ENCODE results near the gene MTARC2.

The MTARC2 gene

GRCh38 chr1:220827445-220828178, 79.5 kb downstream of the MTARC2 start:
- Histone ChIP-seq H3K36me3 (replicated peaks; ENCODE audit: low read depth, low read length) (no peaks in the 10 kb centered on the region), H3K4me3 (ENCODE audit: low read length) (no peak overlapping the region), H2AFZ (ENCODE audit: low read depth, low read length) (no peak overlapping the region), H3K9me3 (ENCODE audit: insufficient read depth, low read length) (no peaks in the 10 kb centered on the region), H3K27me3 (ENCODE audit: low read depth, low read length) (0 out of 2 replicates have a peak, but pooled peaks cover 14% of the 10 kb centered on the region), H3K4me1 (ENCODE audit: low read length) (no peaks in the 10 kb centered on the region), H3K79me2 (ENCODE audit: low read length) (no peaks in the 10 kb centered on the region), H3K9ac (ENCODE audit: low read length) (no peak overlapping the region), H4K20me1 (ENCODE audit: insufficient read depth, low read length) (no peaks in the 10 kb centered on the region), H3K27ac (ENCODE audit: low read length) (no peak overlapping the region), H3K4me2 (ENCODE audit: low read length) (no peak overlapping the region)
- TF ChIP-seq CTCF (IDR thresholded peaks at IDR 0.05; ENCODE audit: low read depth, low read length) (no peak), EZH2phosphoT487 (IDR thresholded peaks at IDR 0.05; ENCODE audit: low read depth) (no peak)

GRCh38 chr1:220828179-220828490, 80.0 kb downstream of the MTARC2 start:
- Histone ChIP-seq H3K9me3 (ENCODE audit: insufficient read depth, low read length) (no peaks in the 10 kb centered on the region), H3K27me3 (ENCODE audit: low read depth, low read length) (0 out of 2 replicates have a peak, but pooled peaks cover 14% of the 10 kb centered on the region), H4K20me1 (ENCODE audit: insufficient read depth, low read length) (no peaks in the 10 kb centered on the region), H2AFZ (ENCODE audit: low read depth, low read length) (no peak overlapping the region), H3K9ac (ENCODE audit: low read length) (no peak overlapping the region), H3K4me3 (ENCODE audit: low read length) (no peak overlapping the region), H3K27ac (ENCODE audit: low read length) (no peak overlapping the region), H3K79me2 (ENCODE audit: low read length) (no peaks in the 10 kb centered on the region), H3K4me1 (ENCODE audit: low read length) (no peaks in the 10 kb centered on the region), H3K36me3 (replicated peaks; ENCODE audit: low read depth, low read length) (no peaks in the 10 kb centered on the region), H3K4me2 (ENCODE audit: low read length) (no peak overlapping the region)
- TF ChIP-seq EZH2phosphoT487 (IDR thresholded peaks at IDR 0.05; ENCODE audit: low read depth) (no peak), CTCF (IDR thresholded peaks at IDR 0.05; ENCODE audit: low read depth, low read length) (no peak)

- H3K27ac ChIP-seq (ENCODE audit: low read length) = no peak overlapping the region
- no peaks in the 10 kb centered on the region for H3K4me1 ChIP-seq (ENCODE audit: low read length)
- no peak overlapping the region for H3K4me2 ChIP-seq (ENCODE audit: low read length)
- no peaks in the 10 kb centered on the region for H3K9me3 ChIP-seq (ENCODE audit: insufficient read depth, low read length)
- no peaks in the 10 kb centered on the region for H4K20me1 ChIP-seq (ENCODE audit: insufficient read depth, low read length)
- no peak overlapping the region for H3K9ac ChIP-seq (ENCODE audit: low read length)
- 0 out of 2 replicates have a peak, but pooled peaks cover 9% of the 10 kb centered on the region for H3K27me3 ChIP-seq (ENCODE audit: low read depth, low read length)
- H3K4me3 ChIP-seq (ENCODE audit: low read length) = no peak overlapping the region
- H2AFZ ChIP-seq (ENCODE audit: low read depth, low read length) = no peak overlapping the region
- no peak for TF ChIP-seq CTCF (IDR thresholded peaks at IDR 0.05; ENCODE audit: low read depth, low read length)
- TF ChIP-seq EZH2phosphoT487 (IDR thresholded peaks at IDR 0.05; ENCODE audit: low read depth) = no peak
- no peaks in the 10 kb centered on the region for H3K79me2 ChIP-seq (ENCODE audit: low read length)
- H3K36me3 ChIP-seq (replicated peaks; ENCODE audit: low read depth, low read length) = no peaks in the 10 kb centered on the region
Measured at GRCh38 chr1:220828950-220829586, 80.9 kb downstream of the MTARC2 start.

GRCh38 chr1:220833436-220833835, 85.3 kb downstream of the MTARC2 start:
- Histone ChIP-seq H3K36me3 (replicated peaks; ENCODE audit: low read depth, low read length) (no peaks in the 10 kb centered on the region), H4K20me1 (ENCODE audit: insufficient read depth, low read length) (no peaks in the 10 kb centered on the region), H3K9me3 (ENCODE audit: insufficient read depth, low read length) (no peaks in the 10 kb centered on the region), H3K27me3 (ENCODE audit: low read depth, low read length) (no peaks in the 10 kb centered on the region), H3K4me2 (ENCODE audit: low read length) (no peak overlapping the region), H3K4me1 (ENCODE audit: low read length) (no peaks in the 10 kb centered on the region), H3K27ac (ENCODE audit: low read length) (no peak overlapping the region), H2AFZ (ENCODE audit: low read depth, low read length) (no peak overlapping the region), H3K79me2 (ENCODE audit: low read length) (no peaks in the 10 kb centered on the region), H3K4me3 (ENCODE audit: low read length) (no peak overlapping the region), H3K9ac (ENCODE audit: low read length) (no peak overlapping the region)
- TF ChIP-seq EZH2phosphoT487 (IDR thresholded peaks at IDR 0.05; ENCODE audit: low read depth) (no peak), CTCF (IDR thresholded peaks at IDR 0.05; ENCODE audit: low read depth, low read length) (no peak)

Measured in OCI-LY3 (cell line).